C4-2B (cell line): ENCODE measurements around the gene C11orf21.

Experiments used
- ZFX ChIP-seq: fragments of 450-650 bp; IDR thresholded peaks from 2 replicates; pipeline ENCODE4 v1.6.1; 2017
- TF ChIP-seq, protein P1 (sequence below): fragments of 450-650 bp; conservative IDR thresholded peaks from 2 replicates; pipeline ENCODE4 v1.5.1; 2017; ENCODE audit warnings: mild to moderate bottlenecking

DNA sequence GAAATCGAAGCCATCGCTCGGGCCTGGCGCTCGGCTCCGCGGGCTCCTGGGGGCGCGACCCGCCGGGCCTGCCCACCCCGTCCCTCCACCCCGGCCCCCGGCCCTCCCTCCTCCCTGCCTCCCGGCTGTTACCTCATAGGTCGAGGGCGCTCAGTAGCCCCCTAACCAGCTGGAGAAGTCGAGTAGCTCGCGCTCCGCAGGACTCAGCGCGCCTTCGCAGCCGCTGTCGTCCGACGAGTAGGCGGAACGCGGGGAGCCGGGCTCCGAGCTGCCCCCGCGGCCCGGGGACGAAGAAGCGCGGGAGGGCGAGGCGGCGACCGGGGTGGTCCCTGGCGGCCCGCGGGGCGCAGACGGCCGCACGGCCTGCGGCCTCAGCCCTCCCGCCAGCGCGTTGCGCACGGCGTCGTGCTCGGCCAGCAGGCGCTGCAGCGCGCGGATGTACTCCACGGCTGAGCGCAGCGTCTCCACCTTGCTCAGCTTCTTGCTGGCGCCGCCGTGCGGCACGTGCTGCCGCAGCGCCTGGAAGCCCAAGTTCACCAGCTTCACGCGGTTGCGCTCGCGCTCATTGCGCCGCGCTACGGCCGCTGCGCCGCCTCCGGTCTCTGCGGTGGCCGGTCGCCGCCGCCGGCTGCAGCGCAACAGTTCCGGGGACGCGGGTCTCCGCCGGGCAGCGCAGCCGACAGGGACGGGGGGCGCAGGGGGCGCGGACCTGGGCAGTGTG, 32.0 kb downstream of the C11orf21 start:
- TF ChIP-seq, protein P1, sequence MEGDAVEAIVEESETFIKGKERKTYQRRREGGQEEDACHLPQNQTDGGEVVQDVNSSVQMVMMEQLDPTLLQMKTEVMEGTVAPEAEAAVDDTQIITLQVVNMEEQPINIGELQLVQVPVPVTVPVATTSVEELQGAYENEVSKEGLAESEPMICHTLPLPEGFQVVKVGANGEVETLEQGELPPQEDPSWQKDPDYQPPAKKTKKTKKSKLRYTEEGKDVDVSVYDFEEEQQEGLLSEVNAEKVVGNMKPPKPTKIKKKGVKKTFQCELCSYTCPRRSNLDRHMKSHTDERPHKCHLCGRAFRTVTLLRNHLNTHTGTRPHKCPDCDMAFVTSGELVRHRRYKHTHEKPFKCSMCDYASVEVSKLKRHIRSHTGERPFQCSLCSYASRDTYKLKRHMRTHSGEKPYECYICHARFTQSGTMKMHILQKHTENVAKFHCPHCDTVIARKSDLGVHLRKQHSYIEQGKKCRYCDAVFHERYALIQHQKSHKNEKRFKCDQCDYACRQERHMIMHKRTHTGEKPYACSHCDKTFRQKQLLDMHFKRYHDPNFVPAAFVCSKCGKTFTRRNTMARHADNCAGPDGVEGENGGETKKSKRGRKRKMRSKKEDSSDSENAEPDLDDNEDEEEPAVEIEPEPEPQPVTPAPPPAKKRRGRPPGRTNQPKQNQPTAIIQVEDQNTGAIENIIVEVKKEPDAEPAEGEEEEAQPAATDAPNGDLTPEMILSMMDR, result peak; percentile 89
- TF ChIP-seq ZFX, result peak; percentile 65; the same call in 1 of the 2 replicates
